ENCODE results near the gene PTPRK. TPM values are rescaled to one million over a fixed set of nuclear protein-coding genes. Genes with fewer than 3 reads are reported as not detected.

The PTPRK gene
- total RNA-seq, 1 experiment from 2014 or later, result 53.8 TPM

- POLR2A ChIA-PET (ENCODE audit: unreplicated experiment), result no interaction called here
Measured at GRCh38 chr6:128240024-128240428, 280.4 kb downstream of the PTPRK start.

DNA sequence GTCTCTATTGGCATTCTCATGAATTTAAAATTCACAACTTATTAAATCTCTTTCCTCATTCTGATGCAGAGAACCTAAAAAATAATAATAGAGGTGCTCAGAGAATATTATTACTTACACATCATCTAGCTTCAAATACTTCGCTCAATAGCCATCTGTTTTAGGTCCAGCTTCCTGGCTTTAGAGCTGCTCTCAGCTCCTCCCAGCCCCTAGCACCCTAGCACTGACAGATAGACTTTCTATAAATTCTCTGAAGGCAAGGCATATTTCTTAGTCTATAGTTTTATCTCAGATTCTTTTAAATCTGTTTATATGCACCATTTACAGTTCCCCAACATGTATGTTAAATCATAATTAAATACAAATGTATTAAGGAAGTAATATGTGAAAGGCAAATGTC is 281.3 kb downstream of the PTPRK start:
- TF ChIP-seq EZH2phosphoT487 (IDR thresholded peaks at IDR 0.05; ENCODE audit: borderline replicate concordance, low read length) (no peak), EZH2 (IDR thresholded peaks at IDR 0.05; ENCODE audit: low read length, unreplicated experiment) (no peak), CTCF (conservative IDR thresholded peaks at IDR 0.05; ENCODE audit: low read depth, low read length) (no peak)
- Histone ChIP-seq H3K79me2 (ENCODE audit: low read length) (no peaks in the 10 kb centered on the region), H2AFZ (ENCODE audit: low read length) (no peak overlapping the region), H4K20me1 (ENCODE audit: low read length) (no peaks in the 10 kb centered on the region), H3K4me3 (ENCODE audit: low read length) (no peak overlapping the region), H3K9ac (ENCODE audit: low read length) (no peak overlapping the region), H3K9me3 (ENCODE audit: low read length) (no peaks in the 10 kb centered on the region), H3K27ac (ENCODE audit: low read length) (no peak overlapping the region), H3K4me2 (ENCODE audit: low read length) (no peak overlapping the region), H3K4me1 (ENCODE audit: insufficient read depth, low read length) (no peaks in the 10 kb centered on the region), H3K36me3 (ENCODE audit: low read depth, low read length) (no peaks in the 10 kb centered on the region), H3K27me3 (ENCODE audit: low read length) (no peaks in the 10 kb centered on the region), H3F3A (ENCODE audit: low read length, unreplicated experiment) (no peaks in the 10 kb centered on the region), H3K9me2 (replicated peaks; ENCODE audit: low read length) (no peaks in the 10 kb centered on the region)
- ATAC-seq, result no peak
- BruUV-seq (replicated peaks), result no TSS peak
- ChIA-PET CTCF (no interaction called here), POLR2A (ENCODE audit: unreplicated experiment) (no interaction called here)
- no peak for DNase-seq
- intact Hi-C loops (cut with micrococcal nuclease), result no loop called here

More at GRCh38 chr6:128240024-128240428, 280.4 kb downstream of the PTPRK start:
- Histone ChIP-seq H2AFZ (ENCODE audit: low read length) (no peak overlapping the region), H3K4me3 (ENCODE audit: low read length) (no peak overlapping the region), H3K4me1 (ENCODE audit: insufficient read depth, low read length) (no peaks in the 10 kb centered on the region), H3K27ac (ENCODE audit: low read length) (no peak overlapping the region), H3F3A (ENCODE audit: low read length, unreplicated experiment) (no peaks in the 10 kb centered on the region), H3K9me3 (ENCODE audit: low read length) (no peaks in the 10 kb centered on the region), H3K27me3 (ENCODE audit: low read length) (no peaks in the 10 kb centered on the region), H3K79me2 (ENCODE audit: low read length) (no peaks in the 10 kb centered on the region), H3K9me2 (replicated peaks; ENCODE audit: low read length) (no peaks in the 10 kb centered on the region), H4K20me1 (ENCODE audit: low read length) (no peaks in the 10 kb centered on the region), H3K36me3 (ENCODE audit: low read depth, low read length) (no peaks in the 10 kb centered on the region), H3K9ac (ENCODE audit: low read length) (no peak overlapping the region), H3K4me2 (ENCODE audit: low read length) (no peak overlapping the region)
- CTCF ChIA-PET, result no interaction called here
- ATAC-seq (no peak), DNase-seq (no peak)
- intact Hi-C loops (cut with micrococcal nuclease), result no loop called here
- no peak for TF ChIP-seq EZH2phosphoT487 (IDR thresholded peaks at IDR 0.05; ENCODE audit: borderline replicate concordance, low read length)
- no peak for TF ChIP-seq CTCF (conservative IDR thresholded peaks at IDR 0.05; ENCODE audit: low read depth, low read length)
- TF ChIP-seq EZH2 (IDR thresholded peaks at IDR 0.05; ENCODE audit: low read length, unreplicated experiment), result no peak
- no TSS peak for BruUV-seq (replicated peaks)

DNA sequence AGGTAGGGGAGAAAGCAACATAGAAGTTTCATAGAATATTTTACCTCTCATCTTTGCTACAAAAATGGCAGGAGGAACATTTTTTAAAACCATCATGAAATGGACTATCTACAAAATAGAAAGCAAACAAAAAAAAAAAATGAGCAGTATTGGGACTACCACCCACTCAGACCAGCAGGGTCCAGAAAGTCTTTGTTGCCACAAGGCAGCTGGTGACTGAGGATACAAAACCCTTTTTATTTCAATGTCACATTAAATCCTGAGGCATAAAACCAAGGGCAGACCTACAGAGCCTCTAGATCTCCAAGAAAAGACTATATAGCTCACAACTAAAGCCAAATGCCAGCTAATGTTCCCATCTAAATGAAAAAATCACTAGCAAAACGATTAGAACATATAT is 282.2 kb downstream of the PTPRK start:
- H3K9me3 ChIP-seq (ENCODE audit: low read length), result no peaks in the 10 kb centered on the region
- BruUV-seq (replicated peaks), result no TSS peak
- intact Hi-C loops (cut with micrococcal nuclease), result no loop called here
- TF ChIP-seq CTCF (conservative IDR thresholded peaks at IDR 0.05; ENCODE audit: low read depth, low read length), result no peak
- TF ChIP-seq EZH2 (IDR thresholded peaks at IDR 0.05; ENCODE audit: low read length, unreplicated experiment), result no peak
- TF ChIP-seq EZH2phosphoT487 (IDR thresholded peaks at IDR 0.05; ENCODE audit: borderline replicate concordance, low read length), result no peak
- H3K9me2 ChIP-seq (replicated peaks; ENCODE audit: low read length), result no peaks in the 10 kb centered on the region
- no peak for ATAC-seq
- H3K27me3 ChIP-seq (ENCODE audit: low read length), result no peaks in the 10 kb centered on the region
- no peak overlapping the region for H3K27ac ChIP-seq (ENCODE audit: low read length)
- H3K9ac ChIP-seq (ENCODE audit: low read length), result no peak overlapping the region
- CTCF ChIA-PET, result no interaction called here
- no peaks in the 10 kb centered on the region for H4K20me1 ChIP-seq (ENCODE audit: low read length)
- no peaks in the 10 kb centered on the region for H3K4me1 ChIP-seq (ENCODE audit: insufficient read depth, low read length)
- no peak overlapping the region for H3K4me3 ChIP-seq (ENCODE audit: low read length)
- H3K4me2 ChIP-seq (ENCODE audit: low read length), result no peak overlapping the region
- H2AFZ ChIP-seq (ENCODE audit: low read length), result no peak overlapping the region
- POLR2A ChIA-PET (ENCODE audit: unreplicated experiment), result no interaction called here
- no peaks in the 10 kb centered on the region for H3K36me3 ChIP-seq (ENCODE audit: low read depth, low read length)
- H3K79me2 ChIP-seq (ENCODE audit: low read length), result no peaks in the 10 kb centered on the region
- DNase-seq, result no peak
- no peaks in the 10 kb centered on the region for H3F3A ChIP-seq (ENCODE audit: low read length, unreplicated experiment)

Measured in PC-3 (cell line).